ENCODE results near the gene TBC1D5. TPM values are rescaled to one million over a fixed set of nuclear protein-coding genes. Genes with fewer than 3 reads are reported as not detected.

The TBC1D5 gene
- total RNA-seq, 1 donor from 2014 or later: 106 TPM

DNA sequence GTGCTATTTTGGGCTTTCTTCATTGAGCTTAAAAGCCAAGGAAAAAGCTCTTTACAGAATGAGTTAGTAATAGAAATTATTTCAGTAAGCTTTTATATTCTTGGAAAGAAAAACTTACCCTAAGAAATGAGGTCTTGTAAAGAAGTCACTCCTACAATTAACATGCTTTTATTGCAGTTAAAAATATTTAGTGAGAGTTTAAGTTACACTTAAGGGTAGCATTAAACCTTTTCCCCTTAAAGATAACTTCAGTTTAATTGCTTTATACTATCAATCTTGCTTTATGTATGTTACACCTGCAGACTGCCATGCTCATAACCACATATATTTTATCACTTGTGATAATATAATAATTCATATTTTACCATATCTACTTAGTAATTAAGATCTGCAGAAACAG lies 431.4 kb downstream of the TBC1D5 start:
- H3K9me3 Mint-ChIP-seq: no peaks in the 10 kb centered on the region
- DNase-seq (no peak), ATAC-seq (ENCODE audit: low read depth) (no peak)
- H3K36me3 Mint-ChIP-seq (ENCODE audit: low read depth): peaks cover 21% of the 10 kb centered on the region
- TF ChIP-seq, protein P1, sequence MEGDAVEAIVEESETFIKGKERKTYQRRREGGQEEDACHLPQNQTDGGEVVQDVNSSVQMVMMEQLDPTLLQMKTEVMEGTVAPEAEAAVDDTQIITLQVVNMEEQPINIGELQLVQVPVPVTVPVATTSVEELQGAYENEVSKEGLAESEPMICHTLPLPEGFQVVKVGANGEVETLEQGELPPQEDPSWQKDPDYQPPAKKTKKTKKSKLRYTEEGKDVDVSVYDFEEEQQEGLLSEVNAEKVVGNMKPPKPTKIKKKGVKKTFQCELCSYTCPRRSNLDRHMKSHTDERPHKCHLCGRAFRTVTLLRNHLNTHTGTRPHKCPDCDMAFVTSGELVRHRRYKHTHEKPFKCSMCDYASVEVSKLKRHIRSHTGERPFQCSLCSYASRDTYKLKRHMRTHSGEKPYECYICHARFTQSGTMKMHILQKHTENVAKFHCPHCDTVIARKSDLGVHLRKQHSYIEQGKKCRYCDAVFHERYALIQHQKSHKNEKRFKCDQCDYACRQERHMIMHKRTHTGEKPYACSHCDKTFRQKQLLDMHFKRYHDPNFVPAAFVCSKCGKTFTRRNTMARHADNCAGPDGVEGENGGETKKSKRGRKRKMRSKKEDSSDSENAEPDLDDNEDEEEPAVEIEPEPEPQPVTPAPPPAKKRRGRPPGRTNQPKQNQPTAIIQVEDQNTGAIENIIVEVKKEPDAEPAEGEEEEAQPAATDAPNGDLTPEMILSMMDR (IDR thresholded peaks at IDR 0.05): no peak
- intact Hi-C loops (cut with micrococcal nuclease): no loop called here
- CTCF ChIA-PET: no interaction called here
- no peaks in the 10 kb centered on the region for H3K27me3 Mint-ChIP-seq
- H3K27ac Mint-ChIP-seq: no peak overlapping the region
- no peak overlapping the region for H3K4me3 Mint-ChIP-seq
- no peaks in the 10 kb centered on the region for H3K4me1 Mint-ChIP-seq
- POLR2A ChIA-PET: interaction anchor here (0.6 kb wide), 1 partner anchor 49 kb away, joined by 3 read pairs; no protein-coding TSS in a partner anchor

DNA sequence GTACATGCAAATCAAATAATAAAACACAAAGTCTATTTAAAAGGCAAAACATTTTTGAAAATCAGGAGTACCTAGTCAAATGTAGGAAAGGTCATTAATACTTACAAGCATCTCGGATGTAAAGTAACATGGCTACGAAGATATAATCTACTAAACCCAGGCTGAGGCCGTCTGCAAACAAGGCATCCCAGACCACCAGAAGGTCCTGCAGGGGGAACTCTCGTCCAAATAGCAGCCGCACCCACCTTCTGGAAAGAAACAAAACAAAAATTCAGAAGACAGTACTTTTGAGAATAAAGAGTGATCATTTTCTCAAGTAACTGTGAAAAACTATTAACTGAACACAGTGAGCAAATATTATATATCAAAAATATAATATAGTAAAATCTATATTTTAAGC lies 434.5 kb downstream of the TBC1D5 start:
- ChIA-PET CTCF (interaction anchor here (0.8 to 2.0 kb wide), 2 partner anchors 106 to 533 kb away, joined by 3 to 7 read pairs; no protein-coding TSS in a partner anchor), POLR2A (no interaction called here)
- H3K27ac Mint-ChIP-seq: no peak overlapping the region
- intact Hi-C loops (cut with micrococcal nuclease): no loop called here
- no peaks in the 10 kb centered on the region for H3K9me3 Mint-ChIP-seq
- ATAC-seq (ENCODE audit: low read depth) (no peak), DNase-seq (no peak)
- TF ChIP-seq, protein P1 (IDR thresholded peaks at IDR 0.05): no peak
- H3K27me3 Mint-ChIP-seq: no peaks in the 10 kb centered on the region
- peaks cover 21% of the 10 kb centered on the region for H3K36me3 Mint-ChIP-seq (ENCODE audit: low read depth)
- no peak overlapping the region for H3K4me3 Mint-ChIP-seq
- no peaks in the 10 kb centered on the region for H3K4me1 Mint-ChIP-seq

DNA sequence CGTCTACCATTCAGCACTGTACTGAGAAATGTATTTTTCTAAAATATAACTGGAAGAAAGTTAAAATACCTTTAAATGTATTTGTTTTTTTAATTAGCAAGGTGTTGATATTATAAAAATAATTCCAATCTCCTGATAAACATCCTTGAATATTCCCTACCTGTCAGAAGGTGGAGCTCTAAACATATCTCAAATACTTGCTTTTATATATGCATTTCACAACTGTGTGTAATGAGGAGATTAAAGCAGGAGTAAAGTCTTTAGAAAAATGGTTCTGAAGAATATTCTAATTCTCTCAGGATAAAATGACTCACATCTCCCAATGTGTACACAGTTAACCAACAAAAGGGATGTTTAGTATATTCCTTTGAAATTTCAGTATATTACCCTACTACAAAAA lies 434.9 kb downstream of the TBC1D5 start:
- DNase-seq: no peak
- no peaks in the 10 kb centered on the region for H3K27me3 Mint-ChIP-seq
- no peaks in the 10 kb centered on the region for H3K4me1 Mint-ChIP-seq
- no peak overlapping the region for H3K4me3 Mint-ChIP-seq
- H3K27ac Mint-ChIP-seq: no peak overlapping the region
- H3K36me3 Mint-ChIP-seq (ENCODE audit: low read depth): peaks cover 21% of the 10 kb centered on the region
- intact Hi-C loops (cut with micrococcal nuclease): no loop called here
- TF ChIP-seq, protein P1 (IDR thresholded peaks at IDR 0.05): no peak
- no peak for ATAC-seq (ENCODE audit: low read depth)
- POLR2A ChIA-PET: no interaction called here
- H3K9me3 Mint-ChIP-seq: no peaks in the 10 kb centered on the region
- CTCF ChIA-PET: interaction anchor here (2.0 kb wide), 1 partner anchor 107 kb away, joined by 7 read pairs; no protein-coding TSS in a partner anchor

DNA sequence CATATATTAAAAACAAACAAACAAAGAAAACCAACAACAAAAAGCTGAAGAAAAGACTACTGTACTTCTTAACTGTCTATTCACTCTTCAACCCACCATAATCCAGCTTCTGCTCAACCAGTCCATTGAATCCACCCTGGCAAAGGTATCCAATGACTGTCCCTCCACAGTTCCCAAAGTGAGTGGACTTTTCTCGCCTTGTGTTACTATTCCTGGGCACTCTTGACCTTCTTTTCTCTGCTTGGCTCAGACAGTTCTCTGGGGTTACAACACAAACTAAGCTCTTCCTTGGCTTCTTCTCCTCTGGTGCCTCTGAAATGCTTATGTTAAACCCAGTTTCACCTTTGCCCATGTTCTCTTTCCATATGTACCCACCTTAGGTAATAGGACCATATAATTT lies 437.5 kb downstream of the TBC1D5 start:
- TF ChIP-seq, protein P1 (IDR thresholded peaks at IDR 0.05): no peak

DNA sequence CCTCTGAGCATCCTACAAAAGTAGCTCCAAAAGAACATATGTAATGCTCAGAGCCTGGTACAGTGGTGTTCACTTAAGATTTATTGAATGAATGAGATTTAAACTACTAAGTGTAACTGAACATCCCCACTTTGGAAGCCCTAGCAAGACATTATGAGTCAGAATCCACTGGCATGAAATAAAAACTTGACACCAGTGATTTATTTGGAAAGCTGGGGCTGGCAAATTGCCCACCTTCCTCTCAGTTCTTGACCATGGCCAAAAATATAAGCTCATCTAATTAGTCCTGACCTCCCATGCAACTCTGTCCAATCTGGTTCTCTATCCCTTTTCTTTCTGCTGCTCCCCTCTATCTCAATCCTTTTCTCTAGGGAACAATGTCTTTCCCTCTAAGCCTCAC lies 439.7 kb downstream of the TBC1D5 start:
- TF ChIP-seq, protein P1 (IDR thresholded peaks at IDR 0.05): no peak
- ChIA-PET CTCF (interaction anchor here (1.3 kb wide), 1 partner anchor 45 kb away, joined by 3 read pairs; no protein-coding TSS in a partner anchor), POLR2A (no interaction called here)
- Mint-ChIP-seq H3K4me1 (peaks cover 3% of the 10 kb centered on the region), H3K4me3 (no peak overlapping the region), H3K9me3 (no peaks in the 10 kb centered on the region), H3K36me3 (ENCODE audit: low read depth) (peaks cover 33% of the 10 kb centered on the region), H3K27ac (no peak overlapping the region), H3K27me3 (no peaks in the 10 kb centered on the region)
- no peak for DNase-seq
- intact Hi-C loops (cut with micrococcal nuclease): no loop called here
- no peak for ATAC-seq (ENCODE audit: low read depth)

More for the DNA sequence above, 437.5 kb downstream of the TBC1D5 start:
- peaks cover 24% of the 10 kb centered on the region for H3K36me3 Mint-ChIP-seq (ENCODE audit: low read depth)
- DNase-seq: no peak
- ChIA-PET CTCF (no interaction called here), POLR2A (no interaction called here)
- no peaks in the 10 kb centered on the region for H3K27me3 Mint-ChIP-seq
- H3K4me3 Mint-ChIP-seq: no peak overlapping the region
- H3K4me1 Mint-ChIP-seq: peaks cover 3% of the 10 kb centered on the region
- no peak overlapping the region for H3K27ac Mint-ChIP-seq
- H3K9me3 Mint-ChIP-seq: no peaks in the 10 kb centered on the region
- intact Hi-C loops (cut with micrococcal nuclease): no loop called here
- ATAC-seq (ENCODE audit: low read depth): no peak

All from activated B cell treated with CpG ODN at 0.5 μM for 24 hours (primary cell).